Measurements from ENCODE around the gene PDRG1.

The PDRG1 gene

GRCh38 chr20:31951530-31952453 is at the start of gene PDRG1:
TSS of gene PDRG1 (minus strand) at chr20:31952046. CDS start at chr20:31951961, 85 bp downstream.
- peak; percentile 69 to 96 (median 91) for DNase-seq
- intact Hi-C loops (cut with DNase I) = loop anchor here (2.0 kb wide), 1 partner anchor 99 kb away; no protein-coding TSS in a partner anchor

GRCh38 chr20:31998246-31998645 is 46.4 kb upstream of the PDRG1 start:
- no peak for DNase-seq
- intact Hi-C loops (cut with DNase I) = no loop called here

GRCh38 chr20:31996996-31997395 is 45.1 kb upstream of the PDRG1 start:
- no peak for DNase-seq
- intact Hi-C loops (cut with DNase I) = no loop called here

- no peak for DNase-seq
- intact Hi-C loops (cut with DNase I) = no loop called here
Observed at GRCh38 chr20:31992086-31992485, 40.2 kb upstream of the PDRG1 start.

GRCh38 chr20:31991339-31991705 is 39.5 kb upstream of the PDRG1 start:
- DNase-seq = no peak
- intact Hi-C loops (cut with DNase I) = no loop called here

- DNase-seq = peak in 3 of 42 donors; percentile 9 to 24 (median 16)
- intact Hi-C loops (cut with DNase I) = no loop called here
Observed at GRCh38 chr20:31990641-31991338, 38.9 kb upstream of the PDRG1 start.

GRCh38 chr20:31989030-31989645 is 37.3 kb upstream of the PDRG1 start:
- DNase-seq = no peak
- intact Hi-C loops (cut with DNase I) = no loop called here

- intact Hi-C loops (cut with DNase I) = no loop called here
- no peak for DNase-seq
Observed at GRCh38 chr20:31988430-31989015, 36.7 kb upstream of the PDRG1 start.

GRCh38 chr20:31987744-31988143 is 35.9 kb upstream of the PDRG1 start:
- no peak for DNase-seq
- intact Hi-C loops (cut with DNase I) = no loop called here

- intact Hi-C loops (cut with DNase I) = no loop called here
- DNase-seq = no peak
Observed at GRCh38 chr20:31984981-31985471, 33.2 kb upstream of the PDRG1 start.

GRCh38 chr20:31981784-31982183 is 29.9 kb upstream of the PDRG1 start:
- no peak for DNase-seq
- intact Hi-C loops (cut with DNase I) = no loop called here

- intact Hi-C loops (cut with DNase I) = no loop called here
- DNase-seq = no peak
Observed at GRCh38 chr20:31979713-31980426, 28.0 kb upstream of the PDRG1 start.

GRCh38 chr20:31977080-31977479 is 25.2 kb upstream of the PDRG1 start:
- intact Hi-C loops (cut with DNase I) = no loop called here
- DNase-seq = no peak

GRCh38 chr20:31975874-31976273 is 24.0 kb upstream of the PDRG1 start:
- intact Hi-C loops (cut with DNase I) = no loop called here
- DNase-seq = no peak

- no peak for DNase-seq
Observed at GRCh38 chr20:31974951-31975487, 23.2 kb upstream of the PDRG1 start.

GRCh38 chr20:31974296-31974695 is 22.4 kb upstream of the PDRG1 start:
- intact Hi-C loops (cut with DNase I) = no loop called here
- DNase-seq = no peak

More at GRCh38 chr20:31974951-31975487, 23.2 kb upstream of the PDRG1 start:
- intact Hi-C loops (cut with DNase I) = no loop called here

GRCh38 chr20:31972471-31973021 is 20.7 kb upstream of the PDRG1 start:
- no peak for DNase-seq

GRCh38 chr20:31969991-31970390 is 18.1 kb upstream of the PDRG1 start:
- intact Hi-C loops (cut with DNase I) = no loop called here

More at GRCh38 chr20:31972471-31973021, 20.7 kb upstream of the PDRG1 start:
- intact Hi-C loops (cut with DNase I) = no loop called here

More at GRCh38 chr20:31969991-31970390, 18.1 kb upstream of the PDRG1 start:
- DNase-seq = no peak

Measured in head of caudate nucleus (tissue), 42 donors.